Tibial artery (tissue), 4 donors: Measurements from ENCODE around the gene ATG12.

Experiments used
- DNase-seq, 2 donors: peaks; one replicate each; pipeline ENCODE4 v3.0.0-alpha.2; 2019
- H3K27ac ChIP-seq, 2 donors: fragments of 200-600 bp; sonication (generic) in 1 of 2; 1 replicate in 1 of 2; 2 replicates in 1 of 2; pipeline ENCODE4 v1.5.1; 2018 to 2019; ENCODE audit warnings: mild to moderate bottlenecking in 1 of 2
- H3K27me3 ChIP-seq, 2 donors: fragments of 200-600 bp; sonication (generic) in 1 of 2; one replicate each; pipeline versions ENCODE4 v1.5.1 to v1.6.0; 2016 to 2019
- H3K36me3 ChIP-seq, 3 donors: fragments of 200-600 bp; sonication (generic) in 2 of 3; one replicate each; pipeline ENCODE4 v1.5.1; 2016 to 2019; ENCODE audit warnings: mild to moderate bottlenecking in 2 of 3
- H3K4me1 ChIP-seq, 4 donors: fragments of 200-600 bp; sonication (generic) in 2 of 4; 1 replicate in 3 of 4; 2 replicates in 1 of 4; pipeline ENCODE4 v1.5.1; 2016 to 2019
- H3K4me3 ChIP-seq, 2 donors: fragments of 200-600 bp; sonication (generic) in 1 of 2; 1 replicate in 1 of 2; 2 replicates in 1 of 2; pipeline ENCODE4 v1.5.1; 2018 to 2019; ENCODE audit warnings: mild to moderate bottlenecking in 2 of 2
- H3K9me3 ChIP-seq, 3 donors: fragments of 200-600 bp; sonication (generic) in 1 of 3; one replicate each; pipeline ENCODE4 v1.5.1; 2016 to 2019
- CTCF ChIP-seq, 2 experiments: fragments of 200-600 bp in 1 of 2; fragments of 450-650 bp in 1 of 2; IDR thresholded peaks; one replicate each; pipeline ENCODE4 v1.5.1; 2017 to 2019; ENCODE audit warnings: antibody characterized with exemption in 2 of 2, mild to moderate bottlenecking in 1 of 2, moderate library complexity in 1 of 2
- intact Hi-C: fragments of 100-400 bp; cut with DNase I; formaldehyde crosslinking; loops from one replicate; pipeline ENCODE4 v1.15.0; 2023; ENCODE audit warnings: low total_unique reads

The ATG12 gene

DNA sequence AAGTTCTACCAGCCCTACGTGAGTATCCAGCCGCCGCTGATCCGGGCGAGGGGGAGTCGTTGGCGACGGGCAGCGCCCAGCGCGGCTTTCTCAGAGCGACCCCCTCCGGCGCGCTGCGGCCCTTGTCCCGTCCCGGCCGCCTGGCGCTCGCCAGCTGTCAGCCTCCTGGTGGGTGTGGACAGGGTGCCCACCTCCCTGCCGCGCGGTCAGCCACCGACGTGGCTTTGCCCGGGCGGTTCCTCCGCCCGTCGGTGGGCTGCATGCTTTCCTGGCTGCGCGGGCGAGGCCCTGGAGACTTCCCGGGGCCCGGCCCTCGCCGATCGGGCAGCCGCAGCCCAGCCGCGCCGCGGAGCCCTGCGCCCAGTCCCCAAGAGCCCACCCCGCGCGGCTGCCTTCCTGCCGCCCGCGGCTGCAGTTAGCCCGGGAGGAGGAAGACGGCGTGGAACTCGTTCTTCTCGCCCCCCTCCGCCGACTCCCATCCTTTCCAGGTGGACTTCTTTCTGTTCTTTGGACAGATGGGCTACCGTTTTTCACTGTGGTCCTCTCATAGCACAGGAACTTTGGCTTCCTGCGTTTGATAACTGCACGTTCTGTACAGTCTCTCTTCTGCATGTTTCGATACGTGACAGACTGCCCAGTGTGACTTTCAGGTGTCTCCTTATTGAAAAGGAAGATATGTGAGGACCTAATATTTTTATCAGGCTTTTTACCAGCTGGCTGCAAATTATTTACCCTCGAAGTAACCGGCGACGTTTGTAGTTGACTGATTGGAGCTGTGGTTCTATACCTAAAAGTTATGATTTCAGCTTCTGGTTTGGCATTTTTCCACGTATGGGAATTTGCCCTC lies 947 bp upstream of the ATG12 start:
- H3K4me1 ChIP-seq, result peaks cover 0 to 62% (median 33%) of the 10 kb centered on the region in 4 donors
- no peaks in the 10 kb centered on the region for H3K27me3 ChIP-seq
- H3K9me3 ChIP-seq, result no peaks in the 10 kb centered on the region
- peaks cover 3% of the 10 kb centered on the region in 3 donors for H3K36me3 ChIP-seq
- H3K27ac ChIP-seq, result peak overlapping the region; percentile 93 to 98
- peak in 1 of 2 experiments; percentile 21 for TF ChIP-seq CTCF (IDR thresholded peaks at IDR 0.05)
- peak in 1 of 2 donors; percentile 35 for DNase-seq
- intact Hi-C loops, result loop anchor here (5.0 kb wide), 1 partner anchor 215 kb away; the partner anchor contains the start of gene TMED7
- H3K4me3 ChIP-seq, result peak overlapping the region; percentile 80 to 97

- no peak for DNase-seq
- peaks cover 16 to 17% (median 17%) of the 10 kb centered on the region in 3 donors for H3K36me3 ChIP-seq
- H3K27ac ChIP-seq, result peak overlapping the region; percentile 93 to 98
- TF ChIP-seq CTCF (IDR thresholded peaks at IDR 0.05), result no peak
- peaks cover 0 to 51% (median 32%) of the 10 kb centered on the region in 4 donors for H3K4me1 ChIP-seq
- H3K4me3 ChIP-seq, result peak overlapping the region; percentile 80 to 97
- no peaks in the 10 kb centered on the region for H3K27me3 ChIP-seq
- H3K9me3 ChIP-seq, result no peaks in the 10 kb centered on the region
- intact Hi-C loops, result loop anchor here (5.0 kb wide), 1 partner anchor 214 kb away; the partner anchor contains the start of gene TMED7
Measured at GRCh38 chr5:115840873-115841272, 492 bp downstream of the ATG12 start.

- intact Hi-C loops, result no loop called here
- Histone ChIP-seq H3K9me3 (no peaks in the 10 kb centered on the region), H3K36me3 (peaks cover 25 to 30% (median 27%) of the 10 kb centered on the region in 3 donors), H3K27me3 (no peaks in the 10 kb centered on the region), H3K4me3 (peak overlapping the region in 1 of 2 donors; percentile 80), H3K27ac (peak overlapping the region; percentile 8 to 35), H3K4me1 (peaks cover 0 to 34% (median 27%) of the 10 kb centered on the region in 4 donors)
- peak; percentile 63 for TF ChIP-seq CTCF (IDR thresholded peaks at IDR 0.05)
- peak in 1 of 2 donors; percentile 20 for DNase-seq
Measured at GRCh38 chr5:115838885-115839518, 2.4 kb downstream of the ATG12 start.

DNA sequence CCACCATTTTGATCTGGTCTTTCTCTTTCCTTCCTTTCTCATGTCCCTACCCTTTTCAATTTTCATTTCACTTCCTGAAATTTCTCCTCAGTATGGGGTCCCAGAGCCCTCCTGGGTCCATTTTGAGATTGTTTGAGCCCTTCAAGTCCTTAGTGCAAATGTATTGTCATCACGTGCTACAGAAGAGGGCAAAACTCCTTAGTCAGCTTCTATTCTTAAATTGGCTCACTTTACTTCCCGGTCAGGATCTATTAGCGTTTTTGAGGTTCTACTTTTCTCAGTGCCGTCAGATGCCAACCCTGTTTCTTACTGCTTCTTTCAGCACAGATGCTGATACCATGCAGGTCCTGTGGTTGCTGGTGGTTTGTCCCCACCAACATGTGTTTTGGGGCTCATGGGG lies 5.9 kb downstream of the ATG12 start:
- no peak overlapping the region for H3K27ac ChIP-seq
- peaks cover 41 to 53% (median 43%) of the 10 kb centered on the region in 3 donors for H3K36me3 ChIP-seq
- no peaks in the 10 kb centered on the region for H3K9me3 ChIP-seq
- no peak for TF ChIP-seq CTCF (IDR thresholded peaks at IDR 0.05)
- DNase-seq, result no peak
- H3K4me1 ChIP-seq, result peaks cover 0 to 27% (median 20%) of the 10 kb centered on the region in 4 donors
- no peak overlapping the region for H3K4me3 ChIP-seq
- no peaks in the 10 kb centered on the region for H3K27me3 ChIP-seq
- intact Hi-C loops, result no loop called here

DNA sequence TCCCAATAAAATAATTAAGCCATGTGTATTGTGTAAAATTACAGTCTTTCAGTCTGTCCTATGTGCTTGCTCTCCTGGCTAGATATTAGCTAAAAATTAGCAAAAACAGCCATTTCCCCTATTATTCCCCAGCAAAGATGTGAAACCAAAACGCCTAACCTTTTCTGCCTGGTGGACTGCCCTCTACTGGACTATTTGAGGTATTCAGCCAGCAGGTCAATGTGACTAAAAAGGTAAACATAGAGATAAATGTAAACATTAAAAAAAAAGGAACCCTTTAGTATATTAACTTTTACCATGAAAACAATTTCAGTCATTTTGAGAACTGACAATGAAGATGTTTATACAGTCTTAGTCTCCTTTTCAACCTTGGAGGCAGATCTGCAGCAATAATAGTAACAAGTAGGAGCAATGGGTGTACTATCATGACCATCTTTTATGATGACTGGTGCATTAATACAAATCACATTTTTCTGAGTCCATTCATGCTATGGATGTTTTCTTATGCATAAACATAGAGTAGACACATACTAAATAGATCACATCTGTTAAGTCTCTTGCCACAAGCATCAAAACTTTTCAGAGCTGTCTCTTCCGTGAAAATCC lies 10.1 kb downstream of the ATG12 start:
- intact Hi-C loops, result no loop called here
- no peak for DNase-seq
- Histone ChIP-seq H3K4me3 (no peak overlapping the region), H3K9me3 (no peaks in the 10 kb centered on the region), H3K27me3 (no peaks in the 10 kb centered on the region), H3K27ac (no peak overlapping the region), H3K4me1 (no peaks in the 10 kb centered on the region), H3K36me3 (peaks cover 34 to 61% (median 46%) of the 10 kb centered on the region in 3 donors)
- TF ChIP-seq CTCF (IDR thresholded peaks at IDR 0.05), result peak; percentile 66 to 79
